Cardiac fibroblast (primary cell): ENCODE measurements around the gene PEPD.

Experiments
- DNase-seq, 2 donors: peaks; one replicate each; pipeline versions ENCODE4 v3.0.0 to v3.0.0-alpha.2; 2010; ENCODE audit warnings: low read depth in 2 of 2
- H3K4me3 ChIP-seq, 2 donors: replicated peaks in 1 of 2; 1 replicate in 1 of 2; 2 replicates in 1 of 2; pipeline ENCODE4 v1.5.1; 2011; ENCODE audit warnings: low read depth in 2 of 2, low read length in 2 of 2, mild to moderate bottlenecking in 2 of 2, moderate library complexity in 1 of 2
- CTCF ChIP-seq: IDR thresholded peaks from one replicate; pipeline ENCODE4 v1.5.1; 2011; ENCODE audit warnings: low read depth, mild to moderate bottlenecking, low read length, inconsistent platforms

PEPD gene

GRCh38 chr19:33388725-33389420, 132.7 kb downstream of the PEPD start:
- DNase-seq: no peak
- TF ChIP-seq CTCF: no peak
- no peak overlapping the region for H3K4me3 ChIP-seq

- no peak for DNase-seq
- no peak overlapping the region for H3K4me3 ChIP-seq
- no peak for TF ChIP-seq CTCF
Measured at GRCh38 chr19:33388231-33388724, 133.3 kb downstream of the PEPD start.

- TF ChIP-seq CTCF: no peak
- H3K4me3 ChIP-seq: no peak overlapping the region
- DNase-seq: no peak
Measured at GRCh38 chr19:33387351-33388230, 134.0 kb downstream of the PEPD start.

GRCh38 chr19:33386361-33386858, 135.2 kb downstream of the PEPD start:
- H3K4me3 ChIP-seq: no peak overlapping the region
- DNase-seq: no peak
- no peak for TF ChIP-seq CTCF

GRCh38 chr19:33385956-33386355, 135.6 kb downstream of the PEPD start:
- H3K4me3 ChIP-seq: no peak overlapping the region
- no peak for TF ChIP-seq CTCF
- no peak for DNase-seq

GRCh38 chr19:33384983-33385382, 136.6 kb downstream of the PEPD start:
- no peak for DNase-seq
- H3K4me3 ChIP-seq: no peak overlapping the region
- no peak for TF ChIP-seq CTCF
